Measurements from ENCODE around the gene SDHA. TPM values are rescaled to one million over a fixed set of nuclear protein-coding genes. Genes with fewer than 3 reads are reported as not detected.
A peak's percentile ranks its signal among the peaks of the same experiment; 100 is the strongest.

Gene SDHA
- total and polyA plus RNA-seq, 2 of the 13 experiments (the other 11 are each of a cell fraction or from before 2014, with no cell fraction given) = 185 to 240 TPM

DNA sequence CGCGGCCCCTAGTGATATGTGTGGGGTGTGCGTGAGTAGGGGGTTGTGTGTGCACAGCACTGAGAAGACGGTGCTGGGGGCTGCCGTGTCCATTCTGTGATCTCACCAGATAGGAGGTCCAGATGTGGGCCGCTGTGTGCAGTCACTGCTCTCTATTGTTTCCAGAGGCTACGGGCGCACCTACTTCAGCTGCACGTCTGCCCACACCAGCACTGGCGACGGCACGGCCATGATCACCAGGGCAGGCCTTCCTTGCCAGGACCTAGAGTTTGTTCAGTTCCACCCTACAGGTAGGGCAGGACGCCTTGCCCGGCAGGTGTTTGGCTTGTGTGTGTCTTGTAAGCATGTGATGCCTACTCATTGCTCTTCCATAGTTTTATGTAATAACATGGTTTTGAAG lies 12.6 kb downstream of the SDHA start:
- H3K4me1 ChIP-seq (ENCODE audit: insufficient read depth, low read length) = no peaks in the 10 kb centered on the region
- ChIA-PET CTCF (ENCODE audit: low intra/inter-chr PET ratio, low total read pairs) (no interaction called here), POLR2A (no interaction called here)
- in situ Hi-C loops (cut with HindIII; ENCODE audit: extremely low pct_ligation_motif_present, low pct_unique_long_range_greater_than_20kb) = no loop called here
- H2AFZ ChIP-seq (ENCODE audit: low read length) = no peak overlapping the region
- no peak overlapping the region for H3K9ac ChIP-seq (ENCODE audit: insufficient read depth, low read depth, low read length)
- H3K27ac ChIP-seq (ENCODE audit: extremely low read length, insufficient read depth, low read length) = no peak overlapping the region
- H3K27me3 ChIP-seq (ENCODE audit: control insufficient read depth in 1 of 2, insufficient read depth in 2 of 2, low read length in 2 of 2) = no peaks in the 10 kb centered on the region
- no peaks in the 10 kb centered on the region for H3K9me3 ChIP-seq (ENCODE audit: low read length)
- H3K4me3 ChIP-seq (replicated peaks in 1 of 3; ENCODE audit: insufficient read depth in 1 of 3, low read depth in 2 of 3, low read length in 3 of 3) = no peak overlapping the region
- intact Hi-C loops (cut with micrococcal nuclease; ENCODE audit: unreplicated experiment) = no loop called here
- no peak for TF ChIP-seq ZNF567 (CRISPR knock-in tag; IDR thresholded peaks at IDR 0.05; ENCODE audit: borderline replicate concordance)
- no peak for TF ChIP-seq ZFP36L2 (CRISPR knock-in tag; IDR thresholded peaks at IDR 0.05)
- no peak for TF ChIP-seq FOXM1 (CRISPR knock-in tag; IDR thresholded peaks at IDR 0.05)
- TF ChIP-seq GTF2F1 (IDR thresholded peaks at IDR 0.05; ENCODE audit: low read length) = no peak
- TF ChIP-seq ZFP41 (CRISPR knock-in tag; IDR thresholded peaks at IDR 0.05; ENCODE audit: borderline replicate concordance) = no peak
- no peak for TF ChIP-seq NFE2L1 (CRISPR knock-in tag; IDR thresholded peaks at IDR 0.05; ENCODE audit: borderline replicate concordance)
- TF ChIP-seq, protein P1, sequence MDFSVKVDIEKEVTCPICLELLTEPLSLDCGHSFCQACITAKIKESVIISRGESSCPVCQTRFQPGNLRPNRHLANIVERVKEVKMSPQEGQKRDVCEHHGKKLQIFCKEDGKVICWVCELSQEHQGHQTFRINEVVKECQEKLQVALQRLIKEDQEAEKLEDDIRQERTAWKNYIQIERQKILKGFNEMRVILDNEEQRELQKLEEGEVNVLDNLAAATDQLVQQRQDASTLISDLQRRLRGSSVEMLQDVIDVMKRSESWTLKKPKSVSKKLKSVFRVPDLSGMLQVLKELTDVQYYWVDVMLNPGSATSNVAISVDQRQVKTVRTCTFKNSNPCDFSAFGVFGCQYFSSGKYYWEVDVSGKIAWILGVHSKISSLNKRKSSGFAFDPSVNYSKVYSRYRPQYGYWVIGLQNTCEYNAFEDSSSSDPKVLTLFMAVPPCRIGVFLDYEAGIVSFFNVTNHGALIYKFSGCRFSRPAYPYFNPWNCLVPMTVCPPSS (IDR thresholded peaks at IDR 0.05) = no peak
- TF ChIP-seq ZNF260 (CRISPR knock-in tag; IDR thresholded peaks at IDR 0.05; ENCODE audit: borderline replicate concordance, low read depth) = no peak
- TF ChIP-seq FOXO1 (CRISPR knock-in tag; IDR thresholded peaks at IDR 0.05) = no peak
- TF ChIP-seq, protein P2, sequence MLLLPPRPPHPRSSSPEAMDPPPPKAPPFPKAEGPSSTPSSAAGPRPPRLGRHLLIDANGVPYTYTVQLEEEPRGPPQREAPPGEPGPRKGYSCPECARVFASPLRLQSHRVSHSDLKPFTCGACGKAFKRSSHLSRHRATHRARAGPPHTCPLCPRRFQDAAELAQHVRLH (CRISPR knock-in tag; IDR thresholded peaks at IDR 0.05; ENCODE audit: borderline replicate concordance, low read depth) = no peak
- no peak for TF ChIP-seq CENPX (CRISPR knock-in tag; IDR thresholded peaks at IDR 0.05)
- TF ChIP-seq GZF1 (CRISPR knock-in tag; IDR thresholded peaks at IDR 0.05) = no peak
- no peak for TF ChIP-seq SUZ12 (IDR thresholded peaks at IDR 0.05; ENCODE audit: low read depth, low read length)
- no peak for TF ChIP-seq SAFB2 (CRISPR knock-in tag; IDR thresholded peaks at IDR 0.05; ENCODE audit: borderline replicate concordance, low read depth)
- no peaks in the 10 kb centered on the region for H3K79me2 ChIP-seq (ENCODE audit: insufficient read depth, low read length)
- peaks cover 18 to 75% of the 10 kb centered on the region in 2 experiments; a peak in 4 of 5 replicates for H3K36me3 ChIP-seq (replicated peaks in 1 of 2; ENCODE audit: control insufficient read depth in 1 of 2, insufficient read depth in 2 of 2, low read length in 2 of 2)
- no TSS peak for BruUV-seq (replicated peaks)
- H4K20me1 ChIP-seq (ENCODE audit: insufficient read depth, low read length) = no peaks in the 10 kb centered on the region
- no peak overlapping the region for H3K4me2 ChIP-seq (ENCODE audit: low read depth, low read length)
- DNase-seq (ENCODE audit: low spot score) = no peak
- FAIRE-seq = no peak
- 97% methylated on average over 13 of the region's 14 CpGs for WGBS (ENCODE audit: low lambda C conversion rate)
- ATAC-seq = peak; percentile 30; the same call in 1 of the 3 replicates
